ENCODE data around the gene MMP24OS. TPM values are rescaled to one million over a fixed set of nuclear protein-coding genes. Genes with fewer than 3 reads are reported as not detected.

MMP24OS gene
- total RNA-seq, 2 donors from 2014 or later = 35.4 to 65.8 TPM

GRCh38 chr20:35312318-35312717, 34.4 kb upstream of the MMP24OS start:
- Histone ChIP-seq H3K27me3 (replicated peaks; ENCODE audit: insufficient read depth) (no peaks in the 10 kb centered on the region), H3K4me1 (replicated peaks) (peaks cover 7% of the 10 kb centered on the region), H3K27ac (no peak overlapping the region), H3K9me3 (no peaks in the 10 kb centered on the region), H3K36me3 (no peaks in the 10 kb centered on the region), H3K4me3 (no peak overlapping the region)
- intact Hi-C loops (cut with DNase I) = no loop called here
- WGBS = 62% methylated on average over 1 of the region's 1 CpG
- no peak for DNase-seq (ENCODE audit: low spot score)
- TF ChIP-seq CTCF (IDR thresholded peaks at IDR 0.05) (no peak), POLR2AphosphoS5 (IDR thresholded peaks at IDR 0.05) (peak; percentile 34), POLR2A (IDR thresholded peaks at IDR 0.05) (no peak)

- DNase-seq (ENCODE audit: low spot score) = no peak
- intact Hi-C loops (cut with DNase I) = no loop called here
- Histone ChIP-seq H3K27me3 (replicated peaks; ENCODE audit: insufficient read depth) (no peaks in the 10 kb centered on the region), H3K36me3 (no peaks in the 10 kb centered on the region), H3K27ac (no peak overlapping the region), H3K4me1 (replicated peaks) (peaks cover 12% of the 10 kb centered on the region), H3K4me3 (no peak overlapping the region), H3K9me3 (no peaks in the 10 kb centered on the region)
- TF ChIP-seq CTCF (IDR thresholded peaks at IDR 0.05) (no peak), POLR2AphosphoS5 (IDR thresholded peaks at IDR 0.05) (no peak), POLR2A (IDR thresholded peaks at IDR 0.05) (no peak)
- WGBS = 59% methylated on average over 5 of the region's 5 CpGs
Observed at GRCh38 chr20:35311822-35312221, 33.9 kb upstream of the MMP24OS start.

GRCh38 chr20:35311409-35311808, 33.5 kb upstream of the MMP24OS start:
- WGBS = 79% methylated on average over 2 of the region's 2 CpGs
- DNase-seq (ENCODE audit: low spot score) = no peak
- Histone ChIP-seq H3K4me3 (no peak overlapping the region), H3K9me3 (no peaks in the 10 kb centered on the region), H3K27me3 (replicated peaks; ENCODE audit: insufficient read depth) (no peaks in the 10 kb centered on the region), H3K36me3 (peaks cover 0 to 2% of the 10 kb centered on the region in 2 donors), H3K4me1 (replicated peaks) (peaks cover 13% of the 10 kb centered on the region), H3K27ac (no peak overlapping the region)
- intact Hi-C loops (cut with DNase I) = no loop called here
- no peak for TF ChIP-seq POLR2A (IDR thresholded peaks at IDR 0.05)
- TF ChIP-seq POLR2AphosphoS5 (IDR thresholded peaks at IDR 0.05) = no peak
- no peak for TF ChIP-seq CTCF (IDR thresholded peaks at IDR 0.05)

- intact Hi-C loops (cut with DNase I) = no loop called here
- peak overlapping the region; percentile 48 to 55 for H3K27ac ChIP-seq
- no peak overlapping the region for H3K4me3 ChIP-seq
- 37% methylated on average over 12 of the region's 13 CpGs for WGBS
- H3K27me3 ChIP-seq (replicated peaks; ENCODE audit: insufficient read depth) = no peaks in the 10 kb centered on the region
- H3K9me3 ChIP-seq = no peaks in the 10 kb centered on the region
- DNase-seq (ENCODE audit: low spot score) = peak; percentile 92
- peak; percentile 89 for TF ChIP-seq POLR2AphosphoS5 (IDR thresholded peaks at IDR 0.05)
- no peak for TF ChIP-seq POLR2A (IDR thresholded peaks at IDR 0.05)
- TF ChIP-seq CTCF (IDR thresholded peaks at IDR 0.05) = no peak
- H3K4me1 ChIP-seq (replicated peaks) = peaks cover 13% of the 10 kb centered on the region
- H3K36me3 ChIP-seq = peaks cover 0 to 5% of the 10 kb centered on the region in 2 donors
Observed at GRCh38 chr20:35307666-35308653, 30.0 kb upstream of the MMP24OS start.
